Measurements from ENCODE around the gene LAMC3. TPM values are rescaled to one million over a fixed set of nuclear protein-coding genes. Genes with fewer than 3 reads are reported as not detected.
"Not testable (repeated sequence)": the region's sequence is repeated elsewhere in the genome, so short reads cannot be mapped to it uniquely, and the experiment has no call there.

Gene LAMC3
- polyA plus RNA-seq, 1 of the 3 experiments (the other 2 are of a cell fraction) = 0.07 TPM

DNA sequence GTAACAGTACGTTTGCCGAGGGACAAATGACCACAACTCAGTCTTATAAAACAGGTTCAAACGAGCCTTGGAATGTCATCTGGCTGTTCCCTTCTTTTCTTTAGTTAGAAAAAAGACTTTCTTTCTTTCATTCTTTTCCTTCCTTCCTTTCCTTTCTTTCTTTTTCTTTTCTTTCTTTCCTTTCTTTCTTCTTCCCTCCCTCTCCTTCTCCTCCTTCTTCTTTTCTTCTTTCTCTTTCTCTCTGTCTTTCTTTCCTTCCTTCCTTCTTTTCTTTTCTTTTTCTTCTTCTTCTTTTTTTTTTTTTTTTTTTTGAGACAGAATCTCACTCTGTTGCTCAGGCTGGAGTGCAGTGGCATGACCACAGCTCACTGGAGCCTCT lies 9.7 kb upstream of the LAMC3 start:
- Histone ChIP-seq H3K27me3 (ENCODE audit: insufficient read depth) (peaks cover 21% of the 10 kb centered on the region; the same call in 1 of the 2 replicates), H3K4me2 (no peak overlapping the region), H3K4me1 (ENCODE audit: control insufficient read depth in 1 of 2, insufficient read depth in 2 of 2, low read depth in 1 of 2, low read length in 1 of 2) (peaks cover 2 to 6% of the 10 kb centered on the region in 2 experiments; a peak in 1 of 4 replicates), H3K36me3 (replicated peaks in 1 of 2; ENCODE audit: control insufficient read depth in 1 of 2, insufficient read depth in 2 of 2, low read length in 1 of 2) (no peaks in the 10 kb centered on the region), H3K79me2 (ENCODE audit: insufficient read depth) (no peaks in the 10 kb centered on the region), H2AFZ (ENCODE audit: low read depth) (no peak overlapping the region), H4K20me1 (ENCODE audit: insufficient read depth) (no peaks in the 10 kb centered on the region), H3K9me3 (no peaks in the 10 kb centered on the region), H3K9me2 (no peaks in the 10 kb centered on the region), H3K27ac (ENCODE audit: low read depth in 2 of 2, low read length in 1 of 2) (no peak overlapping the region), H3K4me3 (ENCODE audit: low read depth in 2 of 2, low read length in 1 of 2) (no peak overlapping the region), H3F3A (replicated peaks; ENCODE audit: insufficient read depth) (no peaks in the 10 kb centered on the region), H3K9ac (no peak overlapping the region)
- no peak for DNase-seq
- CTCF ChIA-PET = interaction anchor here (1.0 to 12.4 kb wide), 12 partner anchors 12 to 291 kb away, joined by 4 to 173 read pairs (median 10); no protein-coding TSS in a partner anchor
- TF ChIP-seq TEAD4 (IDR thresholded peaks at IDR 0.05; ENCODE audit: borderline replicate concordance, insufficient read depth) (no peak), GATA2 (CRISPR knock-in tag; IDR thresholded peaks at IDR 0.05) (no peak)
- 65% methylated on average over 3 of the region's 3 CpGs for WGBS (ENCODE audit: low lambda C conversion rate)
- POLR2A ChIA-PET = no interaction called here

DNA sequence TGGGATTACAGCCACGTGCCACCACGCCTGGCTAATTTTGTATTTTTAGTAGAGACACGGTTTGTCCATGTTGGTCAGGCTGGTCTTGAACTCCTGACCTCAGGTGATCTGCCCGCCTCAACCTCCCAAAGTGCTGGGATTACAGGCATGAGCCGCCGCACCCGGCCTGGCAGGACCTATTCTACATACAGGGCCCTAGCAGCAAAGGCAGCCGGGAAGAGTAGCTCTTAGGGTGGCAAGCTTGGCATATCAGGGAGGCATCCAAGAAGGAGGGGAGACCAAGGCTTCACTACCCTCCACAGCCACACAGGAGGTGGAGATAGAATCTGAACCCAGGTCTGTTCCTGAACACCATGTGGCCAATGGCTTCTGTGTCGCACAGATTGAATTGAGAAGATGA lies 8.4 kb upstream of the LAMC3 start:
- H3K9ac ChIP-seq; H3K4me3 ChIP-seq (ENCODE audit: low read depth in 2 of 2, low read length in 1 of 2); H3K4me2 ChIP-seq; H2AFZ ChIP-seq (ENCODE audit: low read depth); H3K79me2 ChIP-seq (ENCODE audit: insufficient read depth); H3F3A ChIP-seq (replicated peaks; ENCODE audit: insufficient read depth); H3K36me3 ChIP-seq (replicated peaks in 1 of 2; ENCODE audit: control insufficient read depth in 1 of 2, insufficient read depth in 2 of 2, low read length in 1 of 2); H3K27ac ChIP-seq (ENCODE audit: low read depth in 2 of 2, low read length in 1 of 2); DNase-seq; H4K20me1 ChIP-seq (ENCODE audit: insufficient read depth); H3K9me3 ChIP-seq; POLR2A ChIA-PET; H3K4me1 ChIP-seq (ENCODE audit: control insufficient read depth in 1 of 2, insufficient read depth in 2 of 2, low read depth in 1 of 2, low read length in 1 of 2); H3K9me2 ChIP-seq: not testable (repeated sequence)
- CTCF ChIA-PET = interaction anchor here (1.0 to 12.4 kb wide), 5 partner anchors 46 to 134 kb away, joined by 3 to 173 read pairs (median 9); no protein-coding TSS in a partner anchor
- peaks cover 21% of the 10 kb centered on the region; the same call in 1 of the 2 replicates for H3K27me3 ChIP-seq (ENCODE audit: insufficient read depth)
- WGBS (ENCODE audit: low lambda C conversion rate) = 80% methylated on average over 9 of the region's 9 CpGs

- H3K4me2 ChIP-seq = no peak overlapping the region
- H3F3A ChIP-seq (replicated peaks; ENCODE audit: insufficient read depth) = no peaks in the 10 kb centered on the region
- 27% methylated on average over 3 of the region's 3 CpGs for WGBS (ENCODE audit: low lambda C conversion rate)
- no peak overlapping the region for H2AFZ ChIP-seq (ENCODE audit: low read depth)
- H4K20me1 ChIP-seq (ENCODE audit: insufficient read depth) = no peaks in the 10 kb centered on the region
- no peak overlapping the region for H3K27ac ChIP-seq (ENCODE audit: low read depth in 2 of 2, low read length in 1 of 2)
- no peak overlapping the region for H3K9ac ChIP-seq
- H3K9me3 ChIP-seq = no peaks in the 10 kb centered on the region
- H3K79me2 ChIP-seq (ENCODE audit: insufficient read depth) = no peaks in the 10 kb centered on the region
- H3K4me1 ChIP-seq (ENCODE audit: control insufficient read depth in 1 of 2, insufficient read depth in 2 of 2, low read depth in 1 of 2, low read length in 1 of 2) = no peaks in the 10 kb centered on the region; a peak in 1 of 4 replicates
- H3K9me2 ChIP-seq = no peaks in the 10 kb centered on the region
- CTCF ChIA-PET = interaction anchor here (1.0 to 12.4 kb wide), 4 partner anchors 46 to 294 kb away, joined by 3 to 173 read pairs (median 8); no protein-coding TSS in a partner anchor
- TF ChIP-seq POLR2AphosphoS5 (IDR thresholded peaks at IDR 0.05; ENCODE audit: low read depth, low read length) (no peak), IRF3 (IDR thresholded peaks at IDR 0.05; ENCODE audit: low read depth, low read length) (no peak), RCOR1 (IDR thresholded peaks at IDR 0.05; ENCODE audit: low read length) (no peak), ZBTB33 (IDR thresholded peaks at IDR 0.05; ENCODE audit: borderline replicate concordance, low read depth) (no peak)
- no peak for DNase-seq
- no peaks in the 10 kb centered on the region for H3K36me3 ChIP-seq (replicated peaks in 1 of 2; ENCODE audit: control insufficient read depth in 1 of 2, insufficient read depth in 2 of 2, low read length in 1 of 2)
- POLR2A ChIA-PET = no interaction called here
- no peak overlapping the region for H3K4me3 ChIP-seq (ENCODE audit: low read depth in 2 of 2, low read length in 1 of 2)
- peaks cover 21% of the 10 kb centered on the region; the same call in 1 of the 2 replicates for H3K27me3 ChIP-seq (ENCODE audit: insufficient read depth)
Measured at GRCh38 chr9:131001021-131001420, 8.0 kb upstream of the LAMC3 start.

Data from SK-N-SH (cell line).